Erythroblast (primary cell): ENCODE measurements around the gene CFAP73.

Experiments used
- GATA1 ChIP-seq: IDR thresholded peaks from 2 replicates; pipeline ENCODE4 v1.6.1; 2011; ENCODE audit warnings: low read depth, mild to moderate bottlenecking, control low read depth, low read length, moderate library complexity
- POLR2A ChIP-seq: IDR thresholded peaks from 2 replicates; pipeline ENCODE4 v1.6.1; 2011; ENCODE audit warnings: mild to moderate bottlenecking, low read length

- no peak for TF ChIP-seq POLR2A
- no peak for TF ChIP-seq GATA1
Measured at GRCh38 chr12:113112043-113112899, 37.3 kb upstream of the CFAP73 start.
